Stimulated activated CD4-positive, alpha-beta T cell treated with anti-CD3 and anti-CD28 coated beads, Interleukin-4, amount 100 ng/mL, for 1 hour (primary cell): ENCODE measurements around the gene CSNK1G1.
"Not testable (repeated sequence)": the region's sequence is repeated elsewhere in the genome, so short reads cannot be mapped to it uniquely, and the experiment has no call there.

Experiments used
- DNase-seq: peaks from one replicate; pipeline ENCODE4 v3.0.0-alpha.2; 2020

The CSNK1G1 gene

GRCh38 chr15:64285871-64286270, 70.1 kb downstream of the CSNK1G1 start:
- no peak for DNase-seq

GRCh38 chr15:64285150-64285549, 70.8 kb downstream of the CSNK1G1 start:
- no peak for DNase-seq

- DNase-seq = no peak
Measured at GRCh38 chr15:64284042-64284441, 71.9 kb downstream of the CSNK1G1 start.

- DNase-seq = no peak
Measured at GRCh38 chr15:64282701-64283100, 73.3 kb downstream of the CSNK1G1 start.

- no peak for DNase-seq
Measured at GRCh38 chr15:64279131-64279530, 76.8 kb downstream of the CSNK1G1 start.

GRCh38 chr15:64275934-64276333, 80.0 kb downstream of the CSNK1G1 start:
- DNase-seq = no peak

GRCh38 chr15:64274341-64274950, 81.5 kb downstream of the CSNK1G1 start:
- DNase-seq = no peak

GRCh38 chr15:64267331-64267973, 88.5 kb downstream of the CSNK1G1 start:
- DNase-seq = no peak

GRCh38 chr15:64265188-64265587, 90.8 kb downstream of the CSNK1G1 start:
- not testable (repeated sequence) for DNase-seq

GRCh38 chr15:64264502-64264901, 91.5 kb downstream of the CSNK1G1 start:
- DNase-seq = no peak

- DNase-seq = no peak
Measured at GRCh38 chr15:64263567-64263966, 92.4 kb downstream of the CSNK1G1 start.

GRCh38 chr15:64256051-64256450, 99.9 kb downstream of the CSNK1G1 start:
- DNase-seq = no peak

GRCh38 chr15:64251658-64252057, 104.3 kb downstream of the CSNK1G1 start:
- no peak for DNase-seq

GRCh38 chr15:64251121-64251520, 104.9 kb downstream of the CSNK1G1 start:
- no peak for DNase-seq

- DNase-seq = no peak
Measured at GRCh38 chr15:64249883-64250575, 105.9 kb downstream of the CSNK1G1 start.

- no peak for DNase-seq
Measured at GRCh38 chr15:64249406-64249805, 106.6 kb downstream of the CSNK1G1 start.

GRCh38 chr15:64247906-64248541, 107.9 kb downstream of the CSNK1G1 start:
- no peak for DNase-seq

GRCh38 chr15:64247535-64247905, 108.5 kb downstream of the CSNK1G1 start:
- no peak for DNase-seq

GRCh38 chr15:64246364-64247189, 109.4 kb downstream of the CSNK1G1 start:
- no peak for DNase-seq

GRCh38 chr15:64245405-64245804, 110.6 kb downstream of the CSNK1G1 start:
- DNase-seq = no peak

- no peak for DNase-seq
Measured at GRCh38 chr15:64237677-64238076, 118.3 kb downstream of the CSNK1G1 start.

GRCh38 chr15:64236156-64236894, 119.6 kb downstream of the CSNK1G1 start:
- DNase-seq = no peak
